ENCODE measurements around the gene DENR. TPM values are rescaled to one million over a fixed set of nuclear protein-coding genes. Genes with fewer than 3 reads are reported as not detected.
"Not testable (repeated sequence)": the region's sequence is repeated elsewhere in the genome, so short reads cannot be mapped to it uniquely, and the experiment has no call there.

The DENR gene, protein sequence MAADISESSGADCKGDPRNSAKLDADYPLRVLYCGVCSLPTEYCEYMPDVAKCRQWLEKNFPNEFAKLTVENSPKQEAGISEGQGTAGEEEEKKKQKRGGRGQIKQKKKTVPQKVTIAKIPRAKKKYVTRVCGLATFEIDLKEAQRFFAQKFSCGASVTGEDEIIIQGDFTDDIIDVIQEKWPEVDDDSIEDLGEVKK
- 42.5 and 42.6 TPM in 2 replicates for total RNA-seq
- 62.8 and 64.8 TPM in 2 replicates for polyA plus RNA-seq

DNA sequence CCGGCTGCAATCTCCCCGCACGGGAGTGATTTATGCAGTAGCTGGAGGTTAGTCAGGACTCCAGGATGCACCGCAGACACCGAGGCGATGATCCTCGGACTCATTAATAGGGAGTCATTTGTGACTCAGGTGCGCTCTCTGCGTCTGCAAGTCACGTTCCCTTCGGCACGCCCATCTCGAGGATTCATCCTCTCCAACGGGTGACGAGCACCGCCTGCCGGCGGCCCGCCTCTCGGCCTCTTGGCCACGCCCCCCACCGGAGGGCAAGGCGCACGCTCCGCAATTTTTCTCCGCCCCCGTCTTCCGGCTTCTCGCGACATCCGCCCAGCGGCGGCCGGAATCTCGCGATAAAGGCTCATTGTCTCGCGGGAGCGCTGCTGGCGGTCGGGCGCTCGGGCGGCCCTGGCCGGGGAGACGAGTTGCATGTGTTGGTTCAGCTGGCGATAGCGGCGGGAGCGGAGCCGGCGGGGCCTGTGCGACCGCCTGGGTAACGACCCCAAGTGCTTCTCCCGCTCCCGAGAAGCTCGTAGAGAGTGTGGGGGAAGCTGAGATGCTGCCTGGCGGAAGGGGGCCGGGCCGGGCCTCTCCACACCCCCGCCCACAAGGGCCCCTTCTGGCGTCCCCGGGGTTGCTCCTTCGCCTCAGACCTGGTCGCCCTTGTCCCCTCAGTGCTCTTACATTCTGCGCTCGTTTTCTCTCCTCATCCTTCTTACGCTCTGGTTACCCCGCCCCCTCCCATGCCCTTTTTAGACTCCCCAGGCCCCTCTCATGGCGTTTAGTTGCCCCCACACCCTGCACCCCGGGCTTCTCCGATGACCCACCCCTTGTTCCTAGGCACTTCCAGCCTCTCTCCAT lies at the start of gene DENR:
Gene DENR (plus strand): TSS at position 361 of the 855 bp plus-strand sequence. CDS start 878 bp downstream, outside the sequence.
- TF ChIP-seq, protein P1, sequence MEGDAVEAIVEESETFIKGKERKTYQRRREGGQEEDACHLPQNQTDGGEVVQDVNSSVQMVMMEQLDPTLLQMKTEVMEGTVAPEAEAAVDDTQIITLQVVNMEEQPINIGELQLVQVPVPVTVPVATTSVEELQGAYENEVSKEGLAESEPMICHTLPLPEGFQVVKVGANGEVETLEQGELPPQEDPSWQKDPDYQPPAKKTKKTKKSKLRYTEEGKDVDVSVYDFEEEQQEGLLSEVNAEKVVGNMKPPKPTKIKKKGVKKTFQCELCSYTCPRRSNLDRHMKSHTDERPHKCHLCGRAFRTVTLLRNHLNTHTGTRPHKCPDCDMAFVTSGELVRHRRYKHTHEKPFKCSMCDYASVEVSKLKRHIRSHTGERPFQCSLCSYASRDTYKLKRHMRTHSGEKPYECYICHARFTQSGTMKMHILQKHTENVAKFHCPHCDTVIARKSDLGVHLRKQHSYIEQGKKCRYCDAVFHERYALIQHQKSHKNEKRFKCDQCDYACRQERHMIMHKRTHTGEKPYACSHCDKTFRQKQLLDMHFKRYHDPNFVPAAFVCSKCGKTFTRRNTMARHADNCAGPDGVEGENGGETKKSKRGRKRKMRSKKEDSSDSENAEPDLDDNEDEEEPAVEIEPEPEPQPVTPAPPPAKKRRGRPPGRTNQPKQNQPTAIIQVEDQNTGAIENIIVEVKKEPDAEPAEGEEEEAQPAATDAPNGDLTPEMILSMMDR (IDR thresholded peaks at IDR 0.05; ENCODE audit: poor library complexity) = peak; percentile 96
- TF ChIP-seq EZH2phosphoT487 (IDR thresholded peaks at IDR 0.05; ENCODE audit: low read depth, severe bottlenecking, unreplicated experiment) (no peak), EZH2 (IDR thresholded peaks at IDR 0.05; ENCODE audit: borderline replicate concordance) (no peak)
- H3K79me2 ChIP-seq = peaks cover 42% of the 10 kb centered on the region
- H2AFZ ChIP-seq = peak within 1 kb of the TSS; percentile 46
- no peaks in the 10 kb centered on the region for H3K36me3 ChIP-seq (replicated peaks; ENCODE audit: insufficient read depth, low read depth)
- no peaks in the 10 kb centered on the region for H3K9me3 ChIP-seq (ENCODE audit: low read depth)
- under 1% methylated on average over 51 of the region's 73 CpGs for WGBS (ENCODE audit: low lambda C conversion rate, missing lambda C conversion rate)
- peak within 1 kb of the TSS; percentile 45 for H3K4me3 ChIP-seq
- H3K9me2 ChIP-seq (replicated peaks; ENCODE audit: insufficient read depth) = no peaks in the 10 kb centered on the region
- DNase-seq (ENCODE audit: low spot score) = peak; percentile 99
- H3K4me2 ChIP-seq = peak within 1 kb of the TSS; percentile 91
- peaks cover 11% of the 10 kb centered on the region for H3K4me1 ChIP-seq (ENCODE audit: insufficient read depth)
- H3K27me3 ChIP-seq = no peaks in the 10 kb centered on the region
- H3K27ac ChIP-seq = peak within 1 kb of the TSS; percentile 86
- H4K20me1 ChIP-seq (ENCODE audit: insufficient read depth, poor library complexity, severe bottlenecking) = no peaks in the 10 kb centered on the region

DNA sequence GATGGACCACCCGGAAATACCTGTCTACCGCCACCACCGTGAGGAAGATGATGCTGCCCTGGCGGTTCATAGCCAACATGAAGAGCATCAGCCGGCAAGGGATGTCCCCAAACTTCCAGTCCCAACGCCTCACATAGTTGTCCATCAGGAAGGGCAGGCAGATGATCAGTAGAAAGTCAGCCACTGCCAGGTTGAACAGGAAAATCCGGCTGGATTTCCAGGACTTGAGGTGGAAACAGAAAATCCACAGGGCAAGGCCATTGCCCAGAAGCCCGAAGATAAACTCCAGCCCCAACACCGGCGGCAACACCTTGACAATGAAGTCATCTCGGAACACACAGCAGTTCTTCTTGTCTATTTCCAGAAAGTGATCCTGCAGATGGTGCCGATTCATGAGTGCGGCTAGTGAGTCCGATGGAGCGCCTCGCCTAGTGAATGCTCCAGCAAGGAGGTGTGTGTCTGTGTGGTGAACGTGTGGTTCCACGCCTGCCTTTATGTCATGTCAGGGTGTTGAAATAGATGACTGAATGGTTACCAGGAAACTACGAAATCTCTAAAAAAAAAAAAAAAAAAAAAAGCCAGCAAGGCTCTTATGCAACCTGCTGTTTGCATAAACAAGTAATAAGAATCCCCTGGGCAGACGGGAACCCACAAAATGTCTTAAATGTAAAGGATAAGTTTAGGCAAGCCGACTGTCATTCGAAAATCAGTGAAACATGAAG lies 49.6 kb upstream of the DENR start, which contains the start of gene HCAR2:
Gene HCAR2 (minus strand): TSS at position 468 of the 722 bp plus-strand sequence. CDS start 74 bp downstream, at position 394.
- not testable (repeated sequence) for H3K4me1 ChIP-seq (ENCODE audit: insufficient read depth); H3K4me3 ChIP-seq; H3K27me3 ChIP-seq; H3K27ac ChIP-seq; H3K9me3 ChIP-seq (ENCODE audit: low read depth); H3K79me2 ChIP-seq; H3K36me3 ChIP-seq (replicated peaks; ENCODE audit: insufficient read depth, low read depth); H3K4me2 ChIP-seq; H4K20me1 ChIP-seq (ENCODE audit: insufficient read depth, poor library complexity, severe bottlenecking); H3K9me2 ChIP-seq (replicated peaks; ENCODE audit: insufficient read depth); H2AFZ ChIP-seq
- 86% methylated on average over 22 of the region's 22 CpGs for WGBS (ENCODE audit: low lambda C conversion rate, missing lambda C conversion rate)
- DNase-seq (ENCODE audit: low spot score) = peak; percentile 14

DNA sequence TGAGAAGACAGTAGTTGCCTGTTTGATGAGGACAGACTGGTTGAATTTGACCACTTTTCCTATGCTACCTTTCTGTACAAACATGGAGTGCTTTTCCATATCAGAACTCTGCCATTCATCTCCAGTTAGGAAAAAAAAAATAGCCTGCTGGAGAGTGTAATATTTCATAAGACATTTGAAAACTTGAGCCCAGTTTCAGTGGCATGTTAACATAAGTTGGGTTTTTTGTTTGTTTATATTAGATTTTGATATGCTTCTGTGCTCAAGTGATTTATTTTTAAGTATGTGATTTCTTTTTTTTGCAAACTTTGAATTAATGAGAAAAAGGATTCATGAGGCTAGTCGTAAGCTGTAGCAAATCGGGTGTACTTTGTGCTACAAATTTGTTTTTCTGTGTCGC lies 48.8 kb upstream of the DENR start:
- H3K36me3 ChIP-seq (replicated peaks; ENCODE audit: insufficient read depth, low read depth); H3K4me1 ChIP-seq (ENCODE audit: insufficient read depth); H3K4me2 ChIP-seq; H3K27me3 ChIP-seq; H3K4me3 ChIP-seq; H2AFZ ChIP-seq; H3K9me2 ChIP-seq (replicated peaks; ENCODE audit: insufficient read depth); DNase-seq (ENCODE audit: low spot score); H4K20me1 ChIP-seq (ENCODE audit: insufficient read depth, poor library complexity, severe bottlenecking); H3K27ac ChIP-seq; H3K79me2 ChIP-seq; H3K9me3 ChIP-seq (ENCODE audit: low read depth): not testable (repeated sequence)
- 93% methylated on average over 3 of the region's 3 CpGs for WGBS (ENCODE audit: low lambda C conversion rate, missing lambda C conversion rate)

DNA sequence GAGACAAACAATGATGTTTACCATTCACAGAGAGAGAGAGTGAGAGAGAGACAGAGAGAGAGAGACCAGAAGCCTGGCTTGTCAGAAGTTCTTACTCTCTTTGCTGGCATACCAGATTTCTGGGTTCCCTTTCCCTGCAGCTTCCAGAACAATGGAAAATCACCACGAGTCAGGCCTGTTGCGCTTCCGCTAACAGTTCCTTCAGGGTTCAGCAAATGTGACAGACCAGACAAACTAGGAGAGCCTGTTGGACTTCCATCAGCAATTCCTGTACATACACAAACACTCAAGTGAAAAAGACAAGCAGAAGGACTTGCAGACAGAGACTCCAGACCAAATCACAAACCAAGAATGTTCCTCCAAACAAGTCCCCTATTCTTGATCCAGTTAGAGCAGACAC lies 43.3 kb upstream of the DENR start:
- H3K4me2 ChIP-seq; H3K4me3 ChIP-seq; H3K79me2 ChIP-seq; H3K27me3 ChIP-seq; H4K20me1 ChIP-seq (ENCODE audit: insufficient read depth, poor library complexity, severe bottlenecking); H3K36me3 ChIP-seq (replicated peaks; ENCODE audit: insufficient read depth, low read depth); DNase-seq (ENCODE audit: low spot score); H3K9me3 ChIP-seq (ENCODE audit: low read depth); H3K4me1 ChIP-seq (ENCODE audit: insufficient read depth); H3K9me2 ChIP-seq (replicated peaks; ENCODE audit: insufficient read depth); H2AFZ ChIP-seq: not testable (repeated sequence)
- WGBS (ENCODE audit: low lambda C conversion rate, missing lambda C conversion rate) = no CpG with 5 or more reads among the region's 3 CpGs
- peak overlapping the region; percentile 53 for H3K27ac ChIP-seq

DNA sequence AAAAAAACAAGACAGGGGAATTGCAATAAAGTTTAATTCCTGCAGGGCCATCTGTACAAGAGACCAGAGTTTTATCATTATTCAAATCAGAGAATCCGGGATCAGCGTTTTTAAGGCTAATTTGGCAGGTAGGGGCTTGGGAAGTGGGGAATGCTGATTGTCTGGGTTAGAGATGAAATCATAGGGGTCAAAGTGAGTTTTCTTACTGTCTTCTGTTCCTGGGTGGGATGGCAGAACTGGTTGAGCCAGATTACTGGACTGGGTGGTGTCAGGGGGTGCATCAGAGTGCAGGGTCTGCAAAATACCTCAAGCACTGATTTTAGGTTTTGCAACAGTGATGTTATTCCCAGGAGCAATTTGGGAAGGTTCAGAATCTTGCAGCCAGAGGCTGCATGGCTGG lies 42.3 kb upstream of the DENR start:
- WGBS (ENCODE audit: low lambda C conversion rate, missing lambda C conversion rate) = 33% methylated on average over 2 of the region's 2 CpGs
- not testable (repeated sequence) for H3K9me3 ChIP-seq (ENCODE audit: low read depth); H3K79me2 ChIP-seq; H3K4me3 ChIP-seq; H3K4me2 ChIP-seq; H3K9me2 ChIP-seq (replicated peaks; ENCODE audit: insufficient read depth); DNase-seq (ENCODE audit: low spot score); H3K27me3 ChIP-seq; H3K36me3 ChIP-seq (replicated peaks; ENCODE audit: insufficient read depth, low read depth); H4K20me1 ChIP-seq (ENCODE audit: insufficient read depth, poor library complexity, severe bottlenecking); H2AFZ ChIP-seq; H3K4me1 ChIP-seq (ENCODE audit: insufficient read depth)
- H3K27ac ChIP-seq = peak overlapping the region; percentile 6

DNA sequence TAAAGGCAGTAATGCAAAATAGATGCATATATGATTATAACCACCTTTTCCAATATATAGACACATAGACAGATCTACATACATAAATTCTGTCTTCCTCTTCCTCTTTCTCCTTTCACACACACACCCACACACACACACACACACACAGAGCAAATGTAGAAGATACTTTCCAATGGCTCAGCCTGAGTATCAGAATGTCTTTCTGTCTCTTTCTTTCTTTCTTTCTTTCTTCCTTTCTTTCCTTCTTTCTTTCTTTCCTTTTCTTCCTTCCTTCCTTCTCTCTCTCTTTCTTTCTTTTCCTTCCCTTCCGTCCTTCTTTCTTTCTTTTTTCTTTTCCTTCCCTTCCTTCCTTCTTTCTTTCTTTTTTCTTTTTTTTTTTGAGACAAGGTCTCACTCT lies 41.4 kb upstream of the DENR start:
- not testable (repeated sequence) for H3K9me2 ChIP-seq (replicated peaks; ENCODE audit: insufficient read depth); H3K79me2 ChIP-seq; H3K36me3 ChIP-seq (replicated peaks; ENCODE audit: insufficient read depth, low read depth); H3K4me2 ChIP-seq; H3K4me3 ChIP-seq; H3K4me1 ChIP-seq (ENCODE audit: insufficient read depth); H3K27me3 ChIP-seq; H3K9me3 ChIP-seq (ENCODE audit: low read depth); H2AFZ ChIP-seq; H4K20me1 ChIP-seq (ENCODE audit: insufficient read depth, poor library complexity, severe bottlenecking); DNase-seq (ENCODE audit: low spot score)
- H3K27ac ChIP-seq = peak overlapping the region; percentile 6
- 80% methylated on average over 1 of the region's 1 CpG for WGBS (ENCODE audit: low lambda C conversion rate, missing lambda C conversion rate)

DNA sequence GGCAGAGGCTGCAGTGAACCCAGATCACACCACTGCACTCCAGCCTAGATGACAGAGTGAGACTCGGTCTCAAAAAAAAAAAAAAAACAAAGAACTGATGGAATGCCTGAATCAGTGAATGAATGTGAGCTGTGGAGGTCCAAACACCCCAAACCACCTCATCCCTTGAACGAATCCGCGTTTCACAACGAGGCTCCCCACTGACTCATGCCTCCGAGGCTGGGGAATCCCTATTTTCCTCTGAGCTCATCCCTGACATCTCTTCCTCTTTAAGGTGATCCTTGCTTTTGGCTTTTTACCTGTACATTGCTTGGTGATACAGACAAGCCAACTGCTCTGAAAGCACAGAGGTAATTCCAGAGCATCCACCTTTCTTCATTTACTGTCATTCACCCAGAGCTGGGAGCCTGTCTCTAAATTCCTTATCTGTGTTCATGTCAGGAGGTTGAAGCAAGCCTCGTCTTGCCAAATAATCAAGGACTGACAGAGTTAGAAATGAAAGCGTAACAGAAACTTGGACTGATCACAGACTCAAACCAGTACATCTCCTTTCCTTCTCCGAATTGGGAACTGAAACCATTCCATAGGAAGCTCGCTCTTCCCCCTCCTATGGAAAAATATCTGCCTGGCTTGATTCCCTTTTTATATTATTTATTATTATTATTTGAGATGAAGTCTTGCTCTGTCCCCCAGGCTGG lies 39.0 kb upstream of the DENR start:
- H3K9me2 ChIP-seq (replicated peaks; ENCODE audit: insufficient read depth); H3K27me3 ChIP-seq; H3K79me2 ChIP-seq; H3K4me1 ChIP-seq (ENCODE audit: insufficient read depth); H3K4me3 ChIP-seq; H4K20me1 ChIP-seq (ENCODE audit: insufficient read depth, poor library complexity, severe bottlenecking); H3K9me3 ChIP-seq (ENCODE audit: low read depth); DNase-seq (ENCODE audit: low spot score); H3K36me3 ChIP-seq (replicated peaks; ENCODE audit: insufficient read depth, low read depth); H2AFZ ChIP-seq; H3K4me2 ChIP-seq: not testable (repeated sequence)
- WGBS (ENCODE audit: low lambda C conversion rate, missing lambda C conversion rate) = 56% methylated on average over 4 of the region's 10 CpGs
- H3K27ac ChIP-seq = peak overlapping the region; percentile 51
